Erythroblast (primary cell): Measurements from ENCODE around the gene DNAH10.

Source experiments
- GATA1 ChIP-seq: IDR thresholded peaks from 2 replicates; pipeline ENCODE4 v1.6.1; 2011; ENCODE audit warnings: low read depth, mild to moderate bottlenecking, control low read depth, low read length, moderate library complexity
- POLR2A ChIP-seq: IDR thresholded peaks from 2 replicates; pipeline ENCODE4 v1.6.1; 2011; ENCODE audit warnings: mild to moderate bottlenecking, low read length

DNA sequence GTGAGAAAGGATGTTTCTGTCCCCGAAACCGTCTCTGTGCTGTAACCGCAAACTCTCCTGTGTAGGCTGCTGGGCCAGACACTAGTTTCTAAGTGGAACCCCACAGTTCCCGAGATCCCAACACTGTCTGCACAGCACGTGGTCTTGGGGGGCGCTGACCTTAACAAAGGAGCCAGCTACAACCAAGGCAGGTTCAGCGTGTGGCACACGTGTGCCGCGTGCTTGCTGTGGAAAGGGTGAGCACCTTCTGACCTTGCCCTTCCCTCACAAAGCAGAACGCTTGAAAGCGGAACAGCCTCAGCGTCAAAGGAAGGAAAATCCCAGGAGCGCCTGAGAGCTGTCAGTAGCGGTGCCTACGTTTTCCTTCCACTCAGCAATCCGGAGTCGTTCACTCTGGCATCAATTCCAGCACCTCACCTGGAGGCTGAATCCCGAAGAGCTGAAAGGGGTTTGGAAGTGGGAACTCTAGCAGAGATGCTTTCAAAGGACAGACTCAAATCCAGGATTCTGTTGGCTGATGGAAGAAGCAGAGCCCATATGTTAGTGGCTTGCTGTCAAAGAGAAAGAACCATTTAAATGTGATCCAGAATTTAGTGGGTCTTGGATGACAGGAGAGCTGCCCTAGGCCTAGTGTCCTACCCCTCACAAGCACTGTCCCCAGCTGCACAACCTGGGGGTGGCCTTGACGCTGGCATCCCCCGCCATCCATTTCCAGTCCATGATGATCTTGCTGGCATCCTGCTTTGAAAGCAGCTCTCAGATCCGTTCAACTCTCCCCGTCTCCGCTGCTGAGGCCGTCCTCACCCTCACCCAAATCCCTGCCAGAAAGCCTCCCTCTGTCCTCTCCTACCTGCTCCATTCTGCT, 183.4 kb downstream of the DNAH10 start:
- no peak for TF ChIP-seq POLR2A
- TF ChIP-seq GATA1 = no peak
